K562 treated with DMSO at 1 percent for 24 hours (cell line): ENCODE data around the gene LTB. TPM values are rescaled to one million over a fixed set of nuclear protein-coding genes. Genes with fewer than 3 reads are reported as not detected.

Source experiments
- total RNA-seq: library from RNA; unstranded; fragments of 300-600 nt; gene quantifications from 2 replicates; pipeline ENCODE4 v1.2.3, GENCODE V29; 2022; ENCODE audit warnings: low read depth; ENCODE audit not compliant: insufficient read depth

The LTB gene
- 2.1 TPM in 1 of 2 replicates, not detected in the other for total RNA-seq

GRCh38 chr6:31582230-31582643 is at the start of gene LTB:
LTB (minus strand) TSS chr6:31582424; CDS start chr6:31582417, 7 bp downstream.

GRCh38 chr6:31620586-31621319 is 38.5 kb upstream of the LTB start, which contains the start of gene PRRC2A:
PRRC2A (plus strand) TSS chr6:31620715; CDS start chr6:31622790, 2,075 bp downstream.

GRCh38 chr6:31614684-31615578 is 32.7 kb upstream of the LTB start, which contains the start of gene AIF1:
AIF1 (plus strand) TSS chr6:31615234; CDS start chr6:31615330, 96 bp downstream.

GRCh38 chr6:31586008-31586407 is 3.8 kb upstream of the LTB start, which contains the start of gene LST1:
LST1 (plus strand) TSS chr6:31586277; CDS start chr6:31587300, 1,023 bp downstream.

GRCh38 chr6:31575335-31575901 is 6.8 kb downstream of the LTB start, which contains the start of gene TNF:
TNF (plus strand) TSS chr6:31575565; CDS start chr6:31575742, 177 bp downstream.

GRCh38 chr6:31572041-31572911 is 9.9 kb downstream of the LTB start, which contains the start of gene LTA:
LTA (plus strand) TSS chr6:31572289; CDS start chr6:31572743, 454 bp downstream.

GRCh38 chr6:31546958-31547726 is 35.1 kb downstream of the LTB start, which contains the start of gene NFKBIL1:
NFKBIL1 (plus strand) TSS chr6:31547608; CDS start chr6:31547695, 87 bp downstream.

GRCh38 chr6:31546339-31546957 is 35.8 kb downstream of the LTB start, which contains the start of gene ATP6V1G2:
ATP6V1G2 (minus strand) TSS chr6:31546608; CDS start chr6:31546559, 49 bp downstream.

GRCh38 chr6:31541658-31542521 is 40.3 kb downstream of the LTB start, which contains the start of gene DDX39B:
DDX39B (minus strand) TSS chr6:31542003; CDS start chr6:31540532, 1,471 bp downstream.

Other genes with a start within 250 kb of the LTB start
- 11.8 and 12.1 TPM in 2 replicates for gene HLA-B, start 225.2 kb downstream of the LTB start, total RNA-seq
- 27.3 and 32.0 TPM in 2 replicates for gene MICA, start 178.8 kb downstream of the LTB start, total RNA-seq
- gene MICB, start 84.3 kb downstream of the LTB start, total RNA-seq = 27.4 and 28.7 TPM in 2 replicates
- gene MCCD1, start 53.5 kb downstream of the LTB start, total RNA-seq = not detected in 2 replicates
- gene DDX39B, start 40.4 kb downstream of the LTB start, total RNA-seq = 156 and 175 TPM in 2 replicates
- gene ATP6V1G2, start 35.8 kb downstream of the LTB start, total RNA-seq = not detected in 2 replicates
- gene NFKBIL1, start 34.8 kb downstream of the LTB start, total RNA-seq = 78.2 and 92.3 TPM in 2 replicates
- 0.42 TPM in 1 of 2 replicates, not detected in the other for gene LTA, start 10.1 kb downstream of the LTB start, total RNA-seq
- gene TNF, start 6.9 kb downstream of the LTB start, total RNA-seq = 0.32 and 0.80 TPM in 2 replicates
- 1.2 and 4.7 TPM in 2 replicates for gene LST1, start 3.9 kb upstream of the LTB start, total RNA-seq
- gene NCR3, start 10.6 kb upstream of the LTB start, total RNA-seq = 1.8 and 2.2 TPM in 2 replicates
- 8.9 and 11.5 TPM in 2 replicates for gene AIF1, start 32.8 kb upstream of the LTB start, total RNA-seq
- 276 and 279 TPM in 2 replicates for gene PRRC2A, start 38.3 kb upstream of the LTB start, total RNA-seq
- 470 and 501 TPM in 2 replicates for gene BAG6, start 70.2 kb upstream of the LTB start, total RNA-seq
- 5.6 and 8.4 TPM in 2 replicates for gene APOM, start 73.5 kb upstream of the LTB start, total RNA-seq
- gene C6orf47, start 78.4 kb upstream of the LTB start, total RNA-seq = 42.1 and 44.2 TPM in 2 replicates
- gene GPANK1, start 82.6 kb upstream of the LTB start, total RNA-seq = 62.9 and 68.1 TPM in 2 replicates
- 569 and 630 TPM in 2 replicates for gene CSNK2B, start 83.7 kb upstream of the LTB start, total RNA-seq
- 4.5 and 6.0 TPM in 2 replicates for gene LY6G5B, start 87.6 kb upstream of the LTB start, total RNA-seq
- gene LY6G5C, start 98.6 kb upstream of the LTB start, total RNA-seq = 0.45 TPM in 1 of 2 replicates, not detected in the other
- gene ABHD16A, start 120.9 kb upstream of the LTB start, total RNA-seq = 104 and 110 TPM in 2 replicates
- gene LY6G6F, start 124.4 kb upstream of the LTB start, total RNA-seq = not detected in 2 replicates
- not detected in 2 replicates for gene LY6G6D, start 132.9 kb upstream of the LTB start, total RNA-seq
- gene LY6G6C, start 139.3 kb upstream of the LTB start, total RNA-seq = not detected in 2 replicates
- gene MPIG6B, start 140.9 kb upstream of the LTB start, total RNA-seq = not detected in 2 replicates
- 60.3 and 69.2 TPM in 2 replicates for gene DDAH2, start 146.9 kb upstream of the LTB start, total RNA-seq
- 1,325 and 1,384 TPM in 2 replicates for gene CLIC1, start 154.1 kb upstream of the LTB start, total RNA-seq
- 31.2 and 34.8 TPM in 2 replicates for gene MSH5, start 157.6 kb upstream of the LTB start, total RNA-seq
- 4.5 and 5.1 TPM in 2 replicates for gene SAPCD1, start 180.2 kb upstream of the LTB start, total RNA-seq
- 5.7 and 7.6 TPM in 2 replicates for gene VWA7, start 194.9 kb upstream of the LTB start, total RNA-seq
- 128 and 134 TPM in 2 replicates for gene VARS1, start 213.3 kb upstream of the LTB start, total RNA-seq
- 164 and 168 TPM in 2 replicates for gene LSM2, start 224.5 kb upstream of the LTB start, total RNA-seq
- 4.2 and 4.5 TPM in 2 replicates for gene HSPA1L, start 232.9 kb upstream of the LTB start, total RNA-seq
- gene HSPA1A, start 233.1 kb upstream of the LTB start, total RNA-seq = 1,066 and 1,122 TPM in 2 replicates
- 895 and 916 TPM in 2 replicates for gene HSPA1B, start 245.3 kb upstream of the LTB start, total RNA-seq